ENCODE data around the gene JAML.

Gene JAML

DNA sequence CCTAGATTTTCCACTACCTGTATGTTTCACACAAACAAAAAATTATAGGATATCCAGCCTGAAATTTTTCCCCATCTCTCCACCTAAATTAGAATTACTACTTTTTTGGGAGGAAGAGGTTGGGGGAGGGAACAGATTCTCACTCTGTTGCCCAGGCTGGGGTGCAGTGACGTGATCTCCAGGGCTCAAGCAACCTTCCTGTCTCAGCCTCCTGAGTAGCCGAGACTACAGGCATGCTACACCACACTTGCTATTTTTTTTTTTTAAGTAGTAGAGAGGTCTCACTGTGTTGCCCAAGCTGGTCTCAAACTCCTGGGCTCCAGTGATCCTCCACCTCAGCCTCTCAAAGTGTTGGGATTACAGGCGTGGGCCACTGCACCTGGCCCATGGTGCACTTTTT is 9.5 kb downstream of the JAML start:
- FAIRE-seq = no peak

DNA sequence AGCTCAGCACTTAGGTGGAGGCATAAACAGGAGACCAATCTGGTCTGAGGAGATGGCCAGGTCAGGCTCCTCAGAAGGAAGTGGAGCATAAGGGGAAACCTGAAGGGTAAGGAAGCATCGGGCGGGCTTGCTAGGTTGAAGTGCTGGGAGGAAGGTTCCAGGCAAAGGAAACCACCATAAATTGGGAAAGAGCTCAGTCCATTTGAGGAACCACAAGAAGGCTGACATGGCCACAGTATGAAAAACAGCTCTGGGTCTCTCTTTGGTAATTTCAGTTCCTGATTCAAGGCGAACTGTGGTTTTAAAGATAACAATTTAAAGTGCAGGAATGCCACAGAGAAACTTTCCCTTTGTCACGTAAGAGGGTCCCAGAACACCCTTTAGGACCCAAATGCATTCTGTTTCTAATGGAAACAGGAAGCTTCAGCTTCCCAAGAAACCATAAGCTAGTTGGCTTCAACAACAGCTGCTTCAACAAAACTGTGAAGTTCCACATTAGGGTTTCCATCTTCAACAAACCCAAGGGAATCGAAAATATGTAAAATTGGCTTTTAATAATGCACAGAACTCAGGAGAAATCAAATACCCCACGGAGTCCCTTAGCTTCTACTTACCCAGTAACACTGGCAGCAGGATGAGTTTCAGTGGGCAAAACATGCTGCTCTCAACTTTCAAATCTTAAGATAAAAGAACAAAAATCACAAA is 10.4 kb downstream of the JAML start:
- FAIRE-seq = no peak

GRCh38 chr11:118213781-118214180 is 11.0 kb downstream of the JAML start:
- FAIRE-seq = no peak

DNA sequence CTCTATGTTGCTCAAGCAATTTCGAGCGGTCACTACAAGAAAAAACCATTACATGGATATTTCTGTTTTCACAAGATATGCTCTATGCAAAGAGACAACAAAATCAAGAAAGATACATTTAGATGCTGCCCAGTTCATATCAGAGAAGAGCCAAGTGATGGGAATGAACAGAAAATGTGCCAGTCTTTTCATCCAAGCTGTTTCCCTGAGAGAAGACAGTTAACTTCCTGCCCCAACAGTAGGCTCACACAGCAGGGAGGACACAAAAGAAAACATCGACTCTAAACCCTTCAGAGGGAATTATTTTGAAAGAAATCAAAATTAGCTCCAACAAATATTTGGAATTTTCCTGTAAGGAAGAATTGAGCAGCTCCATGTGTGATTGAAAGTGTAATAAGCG is 11.6 kb downstream of the JAML start:
- no peak for FAIRE-seq

GRCh38 chr11:118212781-118213191 is 12.0 kb downstream of the JAML start:
- no peak for FAIRE-seq

DNA sequence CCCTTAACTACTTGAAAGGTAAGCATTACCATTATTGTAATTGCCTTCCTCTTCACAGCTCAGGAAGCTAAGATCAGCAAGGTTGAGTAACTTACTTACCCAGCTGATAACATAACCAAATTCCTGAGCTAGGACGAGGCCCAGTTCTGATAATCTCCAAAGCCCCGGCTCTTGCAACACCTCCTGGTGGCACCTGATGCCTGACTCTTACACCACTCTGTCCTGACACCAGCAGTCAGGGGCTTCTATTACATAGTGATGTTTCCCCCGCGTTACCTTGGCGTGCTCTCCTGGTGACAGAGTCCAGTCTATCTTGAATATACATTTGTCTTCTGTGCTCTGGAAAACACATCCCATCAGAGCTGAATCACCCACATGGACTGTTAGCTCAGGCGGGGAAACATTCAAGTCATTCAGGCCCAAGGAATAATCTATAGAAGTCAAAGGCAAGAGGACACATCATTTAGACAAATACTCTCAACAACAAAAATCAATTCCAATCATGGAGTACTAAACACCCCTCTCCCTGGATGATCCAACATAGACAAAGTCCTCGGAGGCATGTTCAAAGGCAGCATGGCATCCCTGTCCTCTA is 12.6 kb downstream of the JAML start:
- no peak for FAIRE-seq

DNA sequence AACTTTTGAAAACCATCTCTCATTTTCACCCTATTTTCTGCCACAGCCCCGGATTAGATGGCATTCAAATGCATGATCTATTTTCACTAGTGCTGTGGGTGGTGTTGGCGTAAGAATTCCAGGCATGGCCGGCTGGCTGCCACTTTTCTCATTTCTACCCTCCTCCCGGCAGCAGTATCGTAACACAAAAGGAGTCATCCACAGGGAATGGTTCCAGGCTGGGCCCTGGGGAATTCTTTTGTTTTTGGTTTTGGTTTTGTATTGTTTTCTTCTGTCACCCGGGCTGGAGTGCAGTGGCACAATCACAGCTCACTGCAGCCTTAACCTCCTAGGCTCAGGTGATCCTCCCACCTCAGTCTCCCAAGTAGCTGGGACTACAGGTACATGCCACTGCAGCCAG is 13.8 kb downstream of the JAML start:
- FAIRE-seq = no peak

DNA sequence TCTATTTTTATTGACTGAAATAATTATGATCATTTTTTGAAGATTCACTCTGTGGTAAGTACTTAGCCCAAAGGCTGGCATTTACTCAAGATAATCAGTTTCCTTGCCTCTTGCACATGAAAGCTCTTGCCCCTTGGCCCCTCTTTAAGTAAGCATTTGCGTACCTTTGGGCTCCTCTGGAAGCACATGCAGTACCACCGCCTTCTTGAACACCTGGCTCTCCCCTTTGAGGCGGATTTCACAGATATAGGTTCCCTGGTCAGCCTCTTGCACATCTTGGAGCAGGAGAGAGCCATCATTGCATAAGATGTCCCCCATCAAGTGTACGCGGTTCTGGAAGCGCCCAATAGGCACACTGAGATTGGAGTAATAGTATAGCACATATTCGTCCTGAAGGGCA is 14.5 kb downstream of the JAML start:
- no peak for FAIRE-seq

- FAIRE-seq = no peak
These were observed 15.8 kb downstream of the JAML start for GRCh38 chr11:118209033-118209432.

DNA sequence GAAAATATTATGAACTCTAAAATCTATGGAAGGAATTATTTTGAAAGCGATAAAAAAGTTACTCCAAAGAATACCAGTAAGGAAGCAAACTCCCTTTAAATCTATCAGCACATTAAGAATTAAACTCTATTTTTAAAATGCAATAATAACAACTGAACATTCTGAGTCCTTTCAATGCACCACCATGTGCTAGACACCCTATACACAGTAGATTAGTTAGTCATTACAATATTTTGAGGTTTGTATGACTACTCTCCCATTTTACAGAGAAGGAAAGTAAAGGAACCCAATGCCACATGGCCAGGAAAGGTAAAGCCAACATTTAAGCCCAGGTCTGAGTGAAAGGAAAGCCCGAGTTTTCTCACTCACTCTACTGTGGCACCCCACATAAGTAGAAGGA is 17.7 kb downstream of the JAML start:
- FAIRE-seq = no peak

- FAIRE-seq = no peak
These were observed 18.3 kb downstream of the JAML start for GRCh38 chr11:118206391-118207031.

- no peak for FAIRE-seq
These were observed 19.0 kb downstream of the JAML start for GRCh38 chr11:118205606-118206378.

- no peak for FAIRE-seq
These were observed 22.0 kb downstream of the JAML start for GRCh38 chr11:118202599-118203422.

GRCh38 chr11:118201966-118202365 is 22.8 kb downstream of the JAML start:
- FAIRE-seq = no peak

DNA sequence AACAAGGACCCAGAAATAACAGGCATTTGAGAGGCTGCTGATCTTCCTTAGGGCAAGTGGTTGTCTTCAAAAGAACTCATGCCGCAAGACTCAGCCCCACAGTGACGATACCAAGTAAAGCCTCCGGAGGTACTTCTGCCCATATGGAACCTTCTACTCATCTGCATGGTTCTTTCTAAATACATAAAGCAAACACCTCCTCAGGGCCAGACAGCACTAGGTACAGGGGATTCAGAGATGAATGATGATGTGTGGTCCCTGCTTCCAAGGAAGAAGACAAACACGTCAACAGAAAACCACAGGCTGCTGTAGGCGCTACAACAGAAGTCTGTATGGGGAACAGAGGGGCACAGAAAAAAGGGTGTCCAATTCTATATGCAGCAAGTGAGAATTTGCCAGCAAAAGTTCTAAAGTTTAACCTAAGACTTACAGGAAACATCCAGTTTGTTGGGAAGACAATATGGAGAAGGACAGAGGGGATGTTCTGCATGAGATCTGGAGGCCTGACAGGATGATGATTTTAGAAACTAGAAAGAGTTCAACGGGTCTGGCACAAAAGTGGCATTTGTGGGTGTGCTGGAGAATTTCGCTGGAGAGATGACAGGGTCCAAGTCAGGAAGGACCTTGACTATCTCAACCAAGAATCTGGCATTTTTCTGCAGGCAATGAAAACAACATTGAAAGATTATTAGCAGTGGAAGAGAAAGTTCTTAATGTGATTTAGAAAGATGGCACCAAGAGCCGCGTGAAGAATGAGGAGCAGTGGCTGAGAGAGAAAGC is 23.7 kb downstream of the JAML start:
- no peak for FAIRE-seq

- FAIRE-seq = no peak
These were observed 24.3 kb downstream of the JAML start for GRCh38 chr11:118200497-118200896.

- FAIRE-seq = no peak
These were observed 25.7 kb downstream of the JAML start for GRCh38 chr11:118199135-118199534.

- no peak for FAIRE-seq
These were observed 26.4 kb downstream of the JAML start for GRCh38 chr11:118198370-118198769.

DNA sequence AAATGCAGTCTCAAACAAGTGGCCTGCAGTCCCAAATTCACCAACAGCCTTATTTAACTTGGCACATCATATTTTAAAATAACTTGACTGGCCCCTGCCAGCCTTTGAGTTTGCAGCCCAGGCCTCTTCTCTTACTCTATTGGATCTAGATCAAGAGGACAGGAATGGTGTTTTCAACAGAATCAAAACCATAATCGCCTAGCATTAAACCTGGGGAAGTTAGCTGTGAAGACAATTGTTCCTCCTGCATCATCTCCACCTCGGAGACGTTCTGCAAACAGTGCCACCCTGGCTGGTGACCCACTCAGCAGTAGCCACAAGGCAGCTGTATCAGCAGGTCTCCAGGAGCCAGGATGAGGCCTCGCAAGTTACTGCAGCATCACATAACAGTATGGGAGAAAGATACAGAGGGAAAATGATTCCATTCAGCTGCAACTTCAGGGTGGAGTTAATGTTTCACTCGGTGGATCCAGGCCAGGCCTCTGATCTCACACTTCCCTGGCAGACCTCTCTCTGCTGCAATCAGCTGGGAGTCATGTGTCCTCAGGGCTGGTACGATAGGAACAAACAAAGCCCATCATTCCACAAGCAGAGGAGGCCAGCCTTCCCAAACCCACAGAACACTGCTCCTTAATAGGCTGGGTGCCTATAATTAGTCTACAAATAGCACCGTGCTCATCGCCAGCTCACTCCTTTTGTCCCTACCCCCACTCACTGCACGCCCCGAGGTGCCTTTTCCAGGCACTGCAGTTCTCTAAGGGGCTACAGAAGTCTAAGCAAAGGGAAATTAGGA is 29.8 kb downstream of the JAML start:
- no peak for FAIRE-seq

DNA sequence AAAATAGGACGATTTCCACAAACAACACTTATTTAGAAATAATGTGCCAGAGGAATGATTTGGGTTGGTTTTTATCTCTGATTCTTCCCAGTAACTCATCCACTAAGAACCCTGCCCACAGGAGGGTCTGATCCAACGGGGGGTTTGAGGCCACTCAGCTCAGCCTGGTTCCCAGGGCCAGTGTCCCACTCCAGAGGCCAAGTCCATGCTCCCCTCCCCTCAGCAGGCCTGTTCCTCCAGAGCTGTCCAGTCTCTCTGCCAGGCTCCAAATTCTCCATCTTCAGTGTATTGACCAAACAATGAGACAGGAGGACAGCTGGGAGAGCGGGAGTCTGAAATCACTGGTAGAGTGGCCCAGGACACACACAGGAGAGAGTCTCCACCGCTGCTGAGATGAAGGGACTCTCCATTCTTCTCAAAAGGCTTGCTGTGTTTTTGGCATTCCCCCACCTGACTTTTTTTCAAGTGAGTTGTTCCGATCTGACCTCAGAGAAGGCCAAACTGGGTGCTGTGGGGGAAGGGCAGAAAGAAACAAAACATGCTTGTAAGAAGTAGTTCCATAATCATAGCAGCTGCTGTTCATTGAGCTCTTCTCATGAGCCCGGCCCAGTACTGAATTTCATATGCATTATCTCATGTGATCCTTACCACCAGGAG is 30.8 kb downstream of the JAML start:
- no peak for FAIRE-seq

Data from colon (tissue), 2 donors.